Measurements from ENCODE around the gene TLCD1. TPM values are rescaled to one million over a fixed set of nuclear protein-coding genes. Genes with fewer than 3 reads are reported as not detected.

Gene TLCD1, protein sequence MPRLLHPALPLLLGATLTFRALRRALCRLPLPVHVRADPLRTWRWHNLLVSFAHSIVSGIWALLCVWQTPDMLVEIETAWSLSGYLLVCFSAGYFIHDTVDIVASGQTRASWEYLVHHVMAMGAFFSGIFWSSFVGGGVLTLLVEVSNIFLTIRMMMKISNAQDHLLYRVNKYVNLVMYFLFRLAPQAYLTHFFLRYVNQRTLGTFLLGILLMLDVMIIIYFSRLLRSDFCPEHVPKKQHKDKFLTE
- 3.8 and 5.8 TPM in 2 replicates for total RNA-seq
- long read RNA-seq = 0 reads

DNA sequence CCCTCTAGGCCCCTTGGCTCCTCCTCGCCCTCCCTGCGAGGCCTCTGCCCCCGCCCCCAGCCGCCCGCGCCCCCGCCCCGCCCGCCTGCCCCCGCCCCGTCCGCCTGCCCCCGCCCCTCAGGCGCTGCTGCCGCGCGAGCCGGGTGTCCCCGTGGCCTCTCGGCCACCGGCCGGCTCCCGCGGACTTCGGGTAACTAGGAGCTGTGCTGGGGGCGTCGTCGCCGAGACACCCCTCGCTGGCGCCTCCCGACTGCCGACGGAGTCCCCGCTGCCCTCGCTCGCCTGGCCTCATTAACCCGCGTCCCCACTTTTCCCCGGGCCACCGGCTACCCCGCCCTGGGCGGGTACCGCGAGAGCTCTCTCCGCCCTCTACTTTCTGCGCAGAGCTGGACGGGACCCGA is at the start of gene TLCD1:
Gene TLCD1, minus strand, starts transcription at position 8 of the 401 bp plus-strand sequence. CDS start 136 bp downstream, outside the sequence.
- Mint-ChIP-seq H3K4me3 (ENCODE audit: unreplicated experiment) (peak within 1 kb of the TSS; percentile 88), H3K36me3 (ENCODE audit: unreplicated experiment) (peaks cover 8% of the 10 kb centered on the region), H3K9me3 (ENCODE audit: unreplicated experiment) (no peaks in the 10 kb centered on the region), H3K27me3 (ENCODE audit: unreplicated experiment) (no peaks in the 10 kb centered on the region), H3K27ac (ENCODE audit: unreplicated experiment) (peak within 1 kb of the TSS; percentile 96), H3K4me1 (ENCODE audit: unreplicated experiment) (peaks cover 41% of the 10 kb centered on the region)
- TF ChIP-seq, protein P1, sequence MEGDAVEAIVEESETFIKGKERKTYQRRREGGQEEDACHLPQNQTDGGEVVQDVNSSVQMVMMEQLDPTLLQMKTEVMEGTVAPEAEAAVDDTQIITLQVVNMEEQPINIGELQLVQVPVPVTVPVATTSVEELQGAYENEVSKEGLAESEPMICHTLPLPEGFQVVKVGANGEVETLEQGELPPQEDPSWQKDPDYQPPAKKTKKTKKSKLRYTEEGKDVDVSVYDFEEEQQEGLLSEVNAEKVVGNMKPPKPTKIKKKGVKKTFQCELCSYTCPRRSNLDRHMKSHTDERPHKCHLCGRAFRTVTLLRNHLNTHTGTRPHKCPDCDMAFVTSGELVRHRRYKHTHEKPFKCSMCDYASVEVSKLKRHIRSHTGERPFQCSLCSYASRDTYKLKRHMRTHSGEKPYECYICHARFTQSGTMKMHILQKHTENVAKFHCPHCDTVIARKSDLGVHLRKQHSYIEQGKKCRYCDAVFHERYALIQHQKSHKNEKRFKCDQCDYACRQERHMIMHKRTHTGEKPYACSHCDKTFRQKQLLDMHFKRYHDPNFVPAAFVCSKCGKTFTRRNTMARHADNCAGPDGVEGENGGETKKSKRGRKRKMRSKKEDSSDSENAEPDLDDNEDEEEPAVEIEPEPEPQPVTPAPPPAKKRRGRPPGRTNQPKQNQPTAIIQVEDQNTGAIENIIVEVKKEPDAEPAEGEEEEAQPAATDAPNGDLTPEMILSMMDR (IDR thresholded peaks at IDR 0.05) = no peak
- peak; percentile 89 for DNase-seq (ENCODE audit: extremely low spot score, unreplicated experiment)

DNA sequence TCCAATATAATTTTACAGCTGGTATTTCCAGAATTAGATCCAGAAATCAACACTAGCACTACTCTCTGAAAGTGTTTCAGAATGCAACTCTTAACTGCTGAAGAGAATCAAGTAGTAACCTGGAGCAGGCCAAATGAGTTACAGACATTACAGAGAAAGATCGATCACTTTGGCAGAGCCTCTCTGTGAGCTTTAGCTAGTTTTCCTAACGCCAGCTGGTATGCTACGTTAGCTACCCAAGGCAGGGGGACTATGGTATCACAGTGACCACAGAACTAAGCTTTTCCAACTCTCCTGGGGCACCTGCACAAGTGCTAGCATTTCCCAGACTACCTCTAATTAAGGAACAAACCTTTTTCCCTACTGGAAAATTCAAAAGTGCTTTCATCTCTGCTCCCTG is 48.2 kb upstream of the TLCD1 start:
- Mint-ChIP-seq H3K4me3 (ENCODE audit: unreplicated experiment) (no peak overlapping the region), H3K36me3 (ENCODE audit: unreplicated experiment) (peaks cover 1% of the 10 kb centered on the region), H3K4me1 (ENCODE audit: unreplicated experiment) (peaks cover 4% of the 10 kb centered on the region), H3K9me3 (ENCODE audit: unreplicated experiment) (no peaks in the 10 kb centered on the region), H3K27me3 (ENCODE audit: unreplicated experiment) (no peaks in the 10 kb centered on the region), H3K27ac (ENCODE audit: unreplicated experiment) (peak overlapping the region; percentile 47)
- no peak for DNase-seq (ENCODE audit: extremely low spot score, unreplicated experiment)
- TF ChIP-seq, protein P1 (IDR thresholded peaks at IDR 0.05) = no peak

DNA sequence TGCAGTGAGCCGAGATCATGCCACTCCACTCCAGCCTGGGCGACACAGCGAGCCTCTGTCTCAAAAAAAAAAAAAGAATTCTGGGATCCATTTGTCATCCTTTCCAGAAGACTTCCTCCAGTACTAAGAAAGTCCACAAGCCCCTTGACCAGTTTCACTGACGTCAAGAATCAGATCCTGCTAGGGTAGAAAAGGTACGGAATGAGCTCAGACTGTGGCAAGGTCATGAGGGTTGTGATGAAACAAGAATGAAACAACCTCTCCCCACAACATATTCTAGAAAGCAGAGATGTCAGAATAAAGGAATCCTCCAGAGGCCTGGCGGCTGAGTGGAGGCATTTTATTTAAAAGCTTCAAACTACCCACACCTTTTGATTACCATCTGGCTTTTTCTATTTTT is 47.7 kb upstream of the TLCD1 start:
- H3K4me1 Mint-ChIP-seq (ENCODE audit: unreplicated experiment) = peaks cover 2% of the 10 kb centered on the region
- TF ChIP-seq, protein P1 (IDR thresholded peaks at IDR 0.05) = no peak
- no peak overlapping the region for H3K4me3 Mint-ChIP-seq (ENCODE audit: unreplicated experiment)
- H3K9me3 Mint-ChIP-seq (ENCODE audit: unreplicated experiment) = no peaks in the 10 kb centered on the region
- no peaks in the 10 kb centered on the region for H3K27me3 Mint-ChIP-seq (ENCODE audit: unreplicated experiment)
- peaks cover 1% of the 10 kb centered on the region for H3K36me3 Mint-ChIP-seq (ENCODE audit: unreplicated experiment)
- no peak overlapping the region for H3K27ac Mint-ChIP-seq (ENCODE audit: unreplicated experiment)
- no peak for DNase-seq (ENCODE audit: extremely low spot score, unreplicated experiment)

DNA sequence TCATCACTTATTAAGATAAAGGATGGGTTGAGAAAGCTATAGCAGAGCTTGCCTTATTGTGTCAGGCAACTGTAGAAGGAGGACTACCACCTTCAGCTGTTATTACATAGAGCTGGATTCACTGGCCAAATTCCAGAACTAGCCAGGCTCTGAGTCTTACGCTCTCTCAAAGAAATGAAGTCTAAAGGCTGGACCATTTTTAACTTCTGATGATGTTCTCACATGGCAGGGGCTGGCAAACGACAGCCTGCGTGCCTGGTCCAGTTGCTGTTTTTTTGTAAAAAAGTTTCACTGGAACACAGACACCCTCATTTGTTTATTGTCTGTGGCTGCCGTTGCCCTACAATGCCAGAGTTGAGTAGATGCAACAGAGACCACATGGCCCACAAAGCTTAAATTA is 39.0 kb upstream of the TLCD1 start:
- no peak for DNase-seq (ENCODE audit: extremely low spot score, unreplicated experiment)
- Mint-ChIP-seq H3K27ac (ENCODE audit: unreplicated experiment) (no peak overlapping the region), H3K9me3 (ENCODE audit: unreplicated experiment) (no peaks in the 10 kb centered on the region), H3K27me3 (ENCODE audit: unreplicated experiment) (no peaks in the 10 kb centered on the region), H3K4me1 (ENCODE audit: unreplicated experiment) (peaks cover 13% of the 10 kb centered on the region), H3K36me3 (ENCODE audit: unreplicated experiment) (peaks cover 2% of the 10 kb centered on the region), H3K4me3 (ENCODE audit: unreplicated experiment) (no peak overlapping the region)
- TF ChIP-seq, protein P1 (IDR thresholded peaks at IDR 0.05) = no peak

DNA sequence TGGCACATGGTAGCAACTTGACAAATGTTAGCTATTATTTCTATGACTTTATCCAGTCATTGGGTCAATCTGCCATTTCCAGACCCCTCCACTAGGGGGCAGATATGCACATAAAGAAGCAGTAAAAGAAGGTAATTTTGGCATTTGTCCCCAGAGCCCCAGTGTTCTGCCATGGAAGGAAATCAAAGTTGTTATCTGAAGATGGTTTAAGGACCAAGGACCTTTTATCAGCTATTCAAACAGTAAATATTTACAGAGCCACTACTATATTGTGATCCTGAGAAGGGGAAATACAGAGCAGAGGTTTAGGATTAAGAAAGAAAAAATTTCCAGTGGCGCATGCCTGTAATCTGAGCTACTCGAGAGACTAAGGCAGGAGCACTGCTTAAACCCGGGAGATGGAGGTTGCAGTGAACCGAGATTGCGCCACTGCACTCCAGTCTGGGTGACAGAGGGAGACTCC is 37.8 kb upstream of the TLCD1 start:
- Mint-ChIP-seq H3K4me3 (ENCODE audit: unreplicated experiment) (no peak overlapping the region), H3K27me3 (ENCODE audit: unreplicated experiment) (no peaks in the 10 kb centered on the region), H3K36me3 (ENCODE audit: unreplicated experiment) (peaks cover 5% of the 10 kb centered on the region), H3K9me3 (ENCODE audit: unreplicated experiment) (no peaks in the 10 kb centered on the region), H3K4me1 (ENCODE audit: unreplicated experiment) (peaks cover 13% of the 10 kb centered on the region), H3K27ac (ENCODE audit: unreplicated experiment) (peak overlapping the region; percentile 36)
- DNase-seq (ENCODE audit: extremely low spot score, unreplicated experiment) = no peak
- TF ChIP-seq, protein P1 (IDR thresholded peaks at IDR 0.05) = peak; percentile 94
